22Rv1 (cell line): ENCODE measurements around the gene KRT37.

Experiments used
- ZFX ChIP-seq: fragments of 450-650 bp; IDR thresholded peaks from 2 replicates; pipeline ENCODE4 v1.6.1; 2017; ENCODE audit warnings: antibody characterized with exemption, borderline replicate concordance
- TF ChIP-seq, protein P1 (sequence below): fragments of 450-650 bp; IDR thresholded peaks from 2 replicates; pipeline ENCODE4 v1.5.1; 2017; ENCODE audit warnings: mild to moderate bottlenecking

GRCh38 chr17:41391535-41391934 is 32.9 kb downstream of the KRT37 start:
- TF ChIP-seq, protein P1, sequence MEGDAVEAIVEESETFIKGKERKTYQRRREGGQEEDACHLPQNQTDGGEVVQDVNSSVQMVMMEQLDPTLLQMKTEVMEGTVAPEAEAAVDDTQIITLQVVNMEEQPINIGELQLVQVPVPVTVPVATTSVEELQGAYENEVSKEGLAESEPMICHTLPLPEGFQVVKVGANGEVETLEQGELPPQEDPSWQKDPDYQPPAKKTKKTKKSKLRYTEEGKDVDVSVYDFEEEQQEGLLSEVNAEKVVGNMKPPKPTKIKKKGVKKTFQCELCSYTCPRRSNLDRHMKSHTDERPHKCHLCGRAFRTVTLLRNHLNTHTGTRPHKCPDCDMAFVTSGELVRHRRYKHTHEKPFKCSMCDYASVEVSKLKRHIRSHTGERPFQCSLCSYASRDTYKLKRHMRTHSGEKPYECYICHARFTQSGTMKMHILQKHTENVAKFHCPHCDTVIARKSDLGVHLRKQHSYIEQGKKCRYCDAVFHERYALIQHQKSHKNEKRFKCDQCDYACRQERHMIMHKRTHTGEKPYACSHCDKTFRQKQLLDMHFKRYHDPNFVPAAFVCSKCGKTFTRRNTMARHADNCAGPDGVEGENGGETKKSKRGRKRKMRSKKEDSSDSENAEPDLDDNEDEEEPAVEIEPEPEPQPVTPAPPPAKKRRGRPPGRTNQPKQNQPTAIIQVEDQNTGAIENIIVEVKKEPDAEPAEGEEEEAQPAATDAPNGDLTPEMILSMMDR: no peak
- no peak for TF ChIP-seq ZFX
